ENCODE data around the gene AUTS2. TPM values are rescaled to one million over a fixed set of nuclear protein-coding genes. Genes with fewer than 3 reads are reported as not detected.

AUTS2 gene
- total RNA-seq, 1 experiment from 2014 or later = 38.5 TPM

DNA sequence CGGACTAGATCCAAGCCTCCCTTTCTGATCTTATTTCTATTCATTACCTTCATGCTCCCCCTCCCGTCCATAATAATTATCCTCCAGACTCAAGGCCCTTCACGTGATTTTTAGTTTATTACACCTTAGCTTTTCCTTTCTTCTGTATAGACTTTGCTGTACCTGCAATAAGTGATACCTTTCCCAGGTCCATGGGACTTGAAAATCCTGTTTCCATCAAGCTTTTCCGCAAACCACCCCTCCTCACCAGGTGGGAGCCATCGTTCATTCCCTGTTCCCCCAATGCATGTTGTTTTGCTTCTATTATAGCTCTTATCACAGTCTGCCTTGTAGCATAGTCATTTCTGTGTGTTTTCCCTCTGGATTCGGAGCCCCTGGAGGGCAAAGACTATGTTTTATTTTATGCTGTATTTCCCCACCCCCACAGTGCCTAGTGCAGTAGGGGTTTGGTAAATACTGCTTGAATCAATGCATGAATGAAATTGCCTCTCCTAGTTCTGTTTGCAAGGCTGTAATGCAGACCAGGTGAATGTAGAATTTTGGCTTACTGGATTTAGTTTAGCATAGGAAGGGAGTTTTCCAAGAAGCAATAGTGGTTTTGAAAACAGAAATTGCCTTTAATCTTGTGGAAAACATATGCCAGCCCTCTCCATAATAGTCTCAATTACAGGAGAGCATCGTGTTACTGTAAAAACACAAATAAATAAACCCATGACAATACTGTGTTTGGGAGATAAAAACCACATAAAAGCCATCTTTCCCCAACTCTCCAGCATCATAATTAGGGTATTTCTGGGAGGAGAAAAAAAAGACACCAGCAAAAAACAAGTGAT is 213.4 kb downstream of the AUTS2 start:
- no peak overlapping the region for H3K27ac ChIP-seq (ENCODE audit: low read length)
- H3K27me3 ChIP-seq (ENCODE audit: low read length) = no peaks in the 10 kb centered on the region
- no peak for DNase-seq
- H3K36me3 ChIP-seq (ENCODE audit: insufficient read depth, low read length) = no peaks in the 10 kb centered on the region
- H3K4me3 ChIP-seq (ENCODE audit: low read length) = no peak overlapping the region
- no peak overlapping the region for H2AFZ ChIP-seq (ENCODE audit: low read length)
- H3K4me2 ChIP-seq (ENCODE audit: low read depth, low read length, poor library complexity, severe bottlenecking) = no peak overlapping the region
- H4K20me1 ChIP-seq (ENCODE audit: insufficient read depth, low read depth, low read length) = no peaks in the 10 kb centered on the region; the same call in 1 of the 2 replicates
- no peak overlapping the region for H3K9ac ChIP-seq (ENCODE audit: low read length)
- peaks cover 10% of the 10 kb centered on the region for H3K4me1 ChIP-seq (ENCODE audit: low read length)
- no peaks in the 10 kb centered on the region for H3K9me3 ChIP-seq (ENCODE audit: low read length)
- H3K9me2 ChIP-seq (replicated peaks; ENCODE audit: insufficient read depth, low read length) = no peaks in the 10 kb centered on the region
- H3K79me2 ChIP-seq (ENCODE audit: low read length) = no peaks in the 10 kb centered on the region

DNA sequence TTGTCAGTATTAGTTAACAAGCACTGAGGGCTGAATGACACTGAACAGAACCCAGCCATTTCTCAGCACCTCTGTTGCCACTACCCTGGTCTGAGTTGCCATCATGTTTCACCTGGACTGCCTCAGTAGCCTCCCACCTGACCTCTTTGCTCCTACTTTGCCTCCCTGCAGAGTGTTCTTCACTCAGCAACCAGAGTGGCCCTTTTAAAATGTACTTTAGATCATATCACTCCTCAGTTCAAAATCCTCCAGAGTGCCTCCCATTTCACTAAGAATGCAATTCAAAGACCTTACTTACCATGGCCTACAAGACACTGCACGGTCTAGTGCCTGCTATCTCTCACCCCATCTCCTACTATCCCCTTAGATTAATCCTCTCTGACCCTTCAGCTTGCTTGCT is 214.5 kb downstream of the AUTS2 start:
- Histone ChIP-seq H3K4me3 (ENCODE audit: low read length) (no peak overlapping the region), H3K9ac (ENCODE audit: low read length) (no peak overlapping the region), H3K79me2 (ENCODE audit: low read length) (no peaks in the 10 kb centered on the region), H3K9me3 (ENCODE audit: low read length) (no peaks in the 10 kb centered on the region), H3K27ac (ENCODE audit: low read length) (no peak overlapping the region), H3K9me2 (replicated peaks; ENCODE audit: insufficient read depth, low read length) (no peaks in the 10 kb centered on the region), H3K4me2 (ENCODE audit: low read depth, low read length, poor library complexity, severe bottlenecking) (no peak overlapping the region), H3K4me1 (ENCODE audit: low read length) (peaks cover 18% of the 10 kb centered on the region), H3K27me3 (ENCODE audit: low read length) (no peaks in the 10 kb centered on the region), H3K36me3 (ENCODE audit: insufficient read depth, low read length) (no peaks in the 10 kb centered on the region), H2AFZ (ENCODE audit: low read length) (no peak overlapping the region), H4K20me1 (ENCODE audit: insufficient read depth, low read depth, low read length) (no peaks in the 10 kb centered on the region)
- no peak for DNase-seq

DNA sequence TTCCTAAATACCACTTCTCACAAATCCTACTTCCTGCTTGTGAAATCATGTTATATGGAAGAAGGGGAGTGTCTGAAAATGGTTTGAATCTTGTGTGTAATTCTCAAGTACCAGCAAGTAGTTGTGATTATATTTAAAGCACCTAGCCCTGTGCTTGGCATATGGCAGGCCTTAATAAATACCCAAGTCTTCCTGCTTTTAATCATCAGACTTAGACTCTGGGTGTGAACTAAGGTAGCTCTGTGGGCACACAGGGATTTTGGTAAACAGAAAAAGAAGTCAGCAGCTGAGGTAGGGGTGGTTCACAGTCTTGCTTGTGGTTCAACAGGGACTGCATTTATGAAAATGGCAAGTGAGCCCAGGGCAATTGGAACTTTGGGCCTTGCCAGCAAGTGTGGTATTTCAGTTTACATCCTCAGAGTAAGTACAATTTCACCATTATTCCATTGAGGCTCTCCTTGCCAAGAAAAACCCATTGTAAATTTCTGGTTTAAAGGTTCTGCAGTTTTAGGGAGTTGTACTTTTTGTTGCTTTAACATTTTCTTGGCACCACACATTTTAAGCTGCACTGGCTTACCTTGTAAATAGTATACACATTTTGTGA is 215.5 kb downstream of the AUTS2 start:
- H3K4me1 ChIP-seq (ENCODE audit: low read length) = peaks cover 27% of the 10 kb centered on the region

DNA sequence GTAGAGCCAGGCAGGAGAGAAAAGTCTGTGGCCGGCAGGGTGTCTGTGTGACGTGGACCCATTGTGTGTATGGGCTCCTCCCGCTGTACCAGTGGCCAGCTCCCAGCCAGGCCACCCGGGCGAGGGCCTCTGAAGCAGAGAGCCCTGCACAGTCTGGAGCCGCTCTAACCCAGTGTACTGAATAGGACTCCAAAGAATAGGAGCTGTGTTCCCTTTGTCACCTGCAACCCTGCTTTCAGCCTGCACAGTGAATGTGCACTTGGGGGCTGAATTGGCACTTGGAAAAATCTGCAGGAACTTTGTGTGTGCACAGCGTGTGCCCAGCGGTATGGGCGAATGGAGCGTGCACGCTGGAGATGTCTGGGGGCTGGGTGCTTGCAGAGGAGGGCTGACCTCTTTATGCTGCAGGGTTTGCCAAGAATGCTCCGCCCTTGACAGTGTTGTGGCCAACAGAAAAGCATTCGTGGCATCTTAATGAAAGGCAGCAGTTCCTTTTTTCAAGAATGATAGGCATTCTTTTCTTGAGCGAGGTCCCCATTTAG is 216.2 kb downstream of the AUTS2 start:
- H3K4me1 ChIP-seq (ENCODE audit: low read length) = peaks cover 35% of the 10 kb centered on the region

More for the DNA sequence above, 215.5 kb downstream of the AUTS2 start:
- no peak overlapping the region for H3K9ac ChIP-seq (ENCODE audit: low read length)
- H3K9me2 ChIP-seq (replicated peaks; ENCODE audit: insufficient read depth, low read length) = no peaks in the 10 kb centered on the region
- no peaks in the 10 kb centered on the region for H3K9me3 ChIP-seq (ENCODE audit: low read length)
- no peaks in the 10 kb centered on the region for H3K79me2 ChIP-seq (ENCODE audit: low read length)
- no peak overlapping the region for H2AFZ ChIP-seq (ENCODE audit: low read length)
- H3K27ac ChIP-seq (ENCODE audit: low read length) = no peak overlapping the region
- H4K20me1 ChIP-seq (ENCODE audit: insufficient read depth, low read depth, low read length) = no peaks in the 10 kb centered on the region
- DNase-seq = no peak
- H3K36me3 ChIP-seq (ENCODE audit: insufficient read depth, low read length) = no peaks in the 10 kb centered on the region
- no peak overlapping the region for H3K4me3 ChIP-seq (ENCODE audit: low read length)
- no peak overlapping the region for H3K4me2 ChIP-seq (ENCODE audit: low read depth, low read length, poor library complexity, severe bottlenecking)
- no peaks in the 10 kb centered on the region for H3K27me3 ChIP-seq (ENCODE audit: low read length)

DNA sequence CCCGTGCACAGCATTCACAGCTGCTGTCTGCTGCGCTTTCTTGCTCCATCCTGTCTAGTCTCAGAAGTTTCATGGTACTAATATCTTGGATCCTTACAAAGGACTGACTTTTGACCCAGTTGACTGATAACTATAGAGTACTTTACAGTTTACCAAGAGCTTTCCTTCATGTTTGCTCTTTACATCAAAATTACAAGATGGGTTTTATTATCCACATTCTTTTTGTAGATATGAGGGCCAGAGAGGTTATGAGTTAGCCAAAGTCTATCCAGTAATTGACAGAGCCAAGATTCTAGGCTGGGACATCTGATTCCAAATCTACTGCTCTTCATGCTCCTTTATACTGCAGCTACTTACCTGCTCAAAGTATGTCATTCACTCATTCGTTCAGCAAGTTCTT is 218.2 kb downstream of the AUTS2 start:
- no peak for DNase-seq
- Histone ChIP-seq H3K36me3 (ENCODE audit: insufficient read depth, low read length) (no peaks in the 10 kb centered on the region), H3K9me3 (ENCODE audit: low read length) (no peaks in the 10 kb centered on the region), H3K4me2 (ENCODE audit: low read depth, low read length, poor library complexity, severe bottlenecking) (no peak overlapping the region), H3K4me1 (ENCODE audit: low read length) (peaks cover 55% of the 10 kb centered on the region), H3K27me3 (ENCODE audit: low read length) (no peaks in the 10 kb centered on the region), H3K9me2 (replicated peaks; ENCODE audit: insufficient read depth, low read length) (no peaks in the 10 kb centered on the region), H3K27ac (ENCODE audit: low read length) (no peak overlapping the region), H2AFZ (ENCODE audit: low read length) (no peak overlapping the region), H3K9ac (ENCODE audit: low read length) (no peak overlapping the region), H4K20me1 (ENCODE audit: insufficient read depth, low read depth, low read length) (no peaks in the 10 kb centered on the region), H3K4me3 (ENCODE audit: low read length) (no peak overlapping the region), H3K79me2 (ENCODE audit: low read length) (no peaks in the 10 kb centered on the region)

More for the DNA sequence above, 216.2 kb downstream of the AUTS2 start:
- Histone ChIP-seq H3K4me2 (ENCODE audit: low read depth, low read length, poor library complexity, severe bottlenecking) (no peak overlapping the region), H3K36me3 (ENCODE audit: insufficient read depth, low read length) (no peaks in the 10 kb centered on the region), H3K27ac (ENCODE audit: low read length) (no peak overlapping the region), H3K27me3 (ENCODE audit: low read length) (no peaks in the 10 kb centered on the region), H4K20me1 (ENCODE audit: insufficient read depth, low read depth, low read length) (no peaks in the 10 kb centered on the region), H3K9me3 (ENCODE audit: low read length) (no peaks in the 10 kb centered on the region), H3K9ac (ENCODE audit: low read length) (no peak overlapping the region), H3K79me2 (ENCODE audit: low read length) (no peaks in the 10 kb centered on the region), H3K4me3 (ENCODE audit: low read length) (no peak overlapping the region), H2AFZ (ENCODE audit: low read length) (no peak overlapping the region), H3K9me2 (replicated peaks; ENCODE audit: insufficient read depth, low read length) (no peaks in the 10 kb centered on the region)
- DNase-seq = no peak

DNA sequence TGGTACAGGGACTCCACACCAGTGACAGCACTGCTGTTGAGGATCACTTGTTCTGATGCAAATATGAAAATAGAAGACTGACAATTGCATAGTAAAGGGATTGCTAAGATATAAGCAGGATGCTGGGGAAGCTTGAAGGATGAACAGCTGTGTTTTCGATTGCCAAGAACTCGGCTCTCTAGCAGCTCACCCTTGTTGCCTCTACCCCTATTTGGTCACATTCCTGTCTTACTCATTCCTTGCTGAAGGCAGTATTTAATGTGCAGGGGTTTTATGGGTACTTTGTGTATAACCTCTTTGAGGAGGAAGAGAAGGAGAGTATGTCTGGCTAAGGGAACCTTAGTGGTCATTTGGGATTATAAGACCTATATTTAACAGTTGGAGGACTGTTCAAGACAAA is 218.8 kb downstream of the AUTS2 start:
- Histone ChIP-seq H3K4me1 (ENCODE audit: low read length) (peaks cover 61% of the 10 kb centered on the region), H3K4me2 (ENCODE audit: low read depth, low read length, poor library complexity, severe bottlenecking) (no peak overlapping the region), H3K27ac (ENCODE audit: low read length) (no peak overlapping the region), H3K36me3 (ENCODE audit: insufficient read depth, low read length) (no peaks in the 10 kb centered on the region), H3K9ac (ENCODE audit: low read length) (no peak overlapping the region), H2AFZ (ENCODE audit: low read length) (no peak overlapping the region), H3K79me2 (ENCODE audit: low read length) (no peaks in the 10 kb centered on the region), H3K9me2 (replicated peaks; ENCODE audit: insufficient read depth, low read length) (no peaks in the 10 kb centered on the region), H3K4me3 (ENCODE audit: low read length) (no peak overlapping the region), H3K27me3 (ENCODE audit: low read length) (no peaks in the 10 kb centered on the region), H4K20me1 (ENCODE audit: insufficient read depth, low read depth, low read length) (no peaks in the 10 kb centered on the region), H3K9me3 (ENCODE audit: low read length) (no peaks in the 10 kb centered on the region)
- DNase-seq = no peak

DNA sequence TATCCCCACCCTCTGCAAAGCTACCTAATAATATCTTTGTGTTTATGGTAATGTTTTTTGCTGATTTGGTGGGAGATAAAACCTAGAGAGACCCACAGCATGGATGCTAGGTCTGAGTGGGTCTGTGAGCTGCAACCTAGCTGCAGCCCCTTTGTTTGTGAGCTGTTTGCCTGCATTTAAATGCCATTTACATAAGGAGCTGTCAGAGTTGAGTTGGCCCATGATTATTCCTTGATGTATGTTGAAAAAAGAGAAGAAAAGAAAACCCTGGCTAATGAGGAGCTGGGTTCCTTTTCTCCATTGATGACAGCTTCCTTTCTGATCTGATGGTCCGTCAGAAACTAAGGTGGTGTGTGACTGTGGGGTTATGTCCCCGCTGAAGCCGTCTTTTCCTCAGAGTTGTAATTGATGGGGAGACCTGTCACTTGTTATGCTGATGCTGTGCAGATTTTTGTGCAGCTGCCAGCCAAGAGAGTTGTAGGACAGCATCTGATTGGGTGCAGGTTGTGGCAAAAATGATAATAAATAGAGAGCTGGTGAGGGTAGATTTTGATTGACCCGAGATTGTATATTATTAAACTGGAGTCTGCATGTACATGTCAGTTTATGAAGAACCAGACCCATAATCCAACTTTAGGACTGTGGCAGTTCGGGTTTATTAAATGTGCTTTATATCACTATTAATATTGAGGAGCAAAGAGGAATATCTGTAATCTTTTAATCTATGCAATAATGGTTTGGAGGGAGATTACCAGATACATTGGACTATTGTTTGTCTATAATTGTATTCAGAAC is 219.8 kb downstream of the AUTS2 start:
- peaks cover 65% of the 10 kb centered on the region for H3K4me1 ChIP-seq (ENCODE audit: low read length)
- no peak for DNase-seq

More for the DNA sequence above, 219.8 kb downstream of the AUTS2 start:
- Histone ChIP-seq H3K36me3 (ENCODE audit: insufficient read depth, low read length) (no peaks in the 10 kb centered on the region), H3K4me3 (ENCODE audit: low read length) (no peak overlapping the region), H3K9me3 (ENCODE audit: low read length) (no peaks in the 10 kb centered on the region), H3K4me2 (ENCODE audit: low read depth, low read length, poor library complexity, severe bottlenecking) (peak overlapping the region; percentile 1), H3K79me2 (ENCODE audit: low read length) (no peaks in the 10 kb centered on the region), H3K9me2 (replicated peaks; ENCODE audit: insufficient read depth, low read length) (no peaks in the 10 kb centered on the region), H4K20me1 (ENCODE audit: insufficient read depth, low read depth, low read length) (no peaks in the 10 kb centered on the region), H3K27ac (ENCODE audit: low read length) (no peak overlapping the region), H3K27me3 (ENCODE audit: low read length) (no peaks in the 10 kb centered on the region), H3K9ac (ENCODE audit: low read length) (no peak overlapping the region), H2AFZ (ENCODE audit: low read length) (no peak overlapping the region)

Data from Karpas-422 (cell line).